ENCODE results near the gene RPGRIP1L.
"Not testable (repeated sequence)": the region's sequence is repeated elsewhere in the genome, so short reads cannot be mapped to it uniquely, and the experiment has no call there.

RPGRIP1L gene

DNA sequence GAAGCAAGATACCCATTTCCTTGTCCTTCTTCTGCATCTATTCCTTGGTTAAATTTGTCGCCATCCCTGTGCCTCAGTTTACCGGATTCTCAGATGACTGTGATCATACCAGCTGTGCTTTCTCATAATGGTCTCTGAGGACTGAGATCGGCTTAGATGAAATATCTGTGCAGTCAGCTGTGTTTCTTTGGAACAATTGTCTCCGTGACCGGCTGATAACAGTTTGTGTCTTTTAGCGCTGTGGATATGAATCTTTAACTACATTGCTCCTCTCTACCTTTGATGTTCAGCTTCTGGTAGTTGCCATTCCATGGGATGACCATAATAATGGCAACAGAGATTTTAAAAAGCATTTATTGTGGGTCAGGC lies 770 bp upstream of the RPGRIP1L start:
- peak overlapping the region; percentile 94 for H3K4me3 ChIP-seq (replicated peaks; ENCODE audit: low read depth, low read length)
- TF ChIP-seq, protein P1, sequence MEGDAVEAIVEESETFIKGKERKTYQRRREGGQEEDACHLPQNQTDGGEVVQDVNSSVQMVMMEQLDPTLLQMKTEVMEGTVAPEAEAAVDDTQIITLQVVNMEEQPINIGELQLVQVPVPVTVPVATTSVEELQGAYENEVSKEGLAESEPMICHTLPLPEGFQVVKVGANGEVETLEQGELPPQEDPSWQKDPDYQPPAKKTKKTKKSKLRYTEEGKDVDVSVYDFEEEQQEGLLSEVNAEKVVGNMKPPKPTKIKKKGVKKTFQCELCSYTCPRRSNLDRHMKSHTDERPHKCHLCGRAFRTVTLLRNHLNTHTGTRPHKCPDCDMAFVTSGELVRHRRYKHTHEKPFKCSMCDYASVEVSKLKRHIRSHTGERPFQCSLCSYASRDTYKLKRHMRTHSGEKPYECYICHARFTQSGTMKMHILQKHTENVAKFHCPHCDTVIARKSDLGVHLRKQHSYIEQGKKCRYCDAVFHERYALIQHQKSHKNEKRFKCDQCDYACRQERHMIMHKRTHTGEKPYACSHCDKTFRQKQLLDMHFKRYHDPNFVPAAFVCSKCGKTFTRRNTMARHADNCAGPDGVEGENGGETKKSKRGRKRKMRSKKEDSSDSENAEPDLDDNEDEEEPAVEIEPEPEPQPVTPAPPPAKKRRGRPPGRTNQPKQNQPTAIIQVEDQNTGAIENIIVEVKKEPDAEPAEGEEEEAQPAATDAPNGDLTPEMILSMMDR (IDR thresholded peaks at IDR 0.05; ENCODE audit: low read depth, low read length, missing control alignments): no peak
- DNase-seq (ENCODE audit: extremely low read depth, low read depth): no peak

DNA sequence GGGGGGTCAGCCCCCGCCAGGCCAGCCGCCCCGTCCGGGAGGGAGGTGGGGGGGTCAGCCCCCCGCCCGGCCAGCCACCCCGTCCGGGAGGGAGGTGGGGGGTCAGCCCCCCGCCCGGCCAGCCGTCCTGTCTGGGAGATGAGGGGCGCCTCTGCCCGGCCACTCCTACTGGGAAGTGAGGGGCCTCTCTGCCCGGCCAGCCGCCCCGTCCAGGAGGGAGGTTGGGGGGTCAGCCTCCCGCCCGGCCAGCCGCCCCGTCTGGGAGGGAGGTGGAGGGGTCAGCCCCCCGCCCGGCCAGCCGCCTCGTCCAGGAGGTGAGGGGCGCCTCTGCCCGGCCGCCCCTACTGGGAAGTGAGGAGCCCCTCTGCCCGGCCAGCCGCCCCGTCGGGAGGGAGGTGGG lies 5.4 kb downstream of the RPGRIP1L start:
- not testable (repeated sequence) for DNase-seq (ENCODE audit: extremely low read depth, low read depth); H3K4me3 ChIP-seq (replicated peaks; ENCODE audit: low read depth, low read length)

DNA sequence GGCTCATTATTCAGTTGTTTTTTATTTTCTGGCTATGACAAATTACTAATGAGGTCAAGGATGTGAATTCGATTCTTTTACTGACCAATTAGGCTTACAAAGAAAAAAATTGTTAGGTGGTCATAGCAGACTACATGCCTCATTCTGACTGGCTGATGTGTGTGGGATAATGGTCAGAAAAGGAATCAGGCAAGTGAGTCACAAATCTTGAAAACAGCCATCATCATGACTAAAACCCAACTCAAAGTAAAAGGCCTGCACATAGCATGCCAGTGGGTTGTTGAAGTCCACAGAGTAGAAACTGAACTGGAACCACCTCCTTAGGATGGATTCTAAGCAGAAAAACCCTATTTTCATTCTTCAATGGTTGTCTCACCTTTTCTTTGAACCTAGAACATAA lies 8.6 kb downstream of the RPGRIP1L start:
- TF ChIP-seq, protein P1 (IDR thresholded peaks at IDR 0.05; ENCODE audit: low read depth, low read length, missing control alignments): no peak
- no peak overlapping the region for H3K4me3 ChIP-seq (replicated peaks; ENCODE audit: low read depth, low read length)
- DNase-seq (ENCODE audit: extremely low read depth, low read depth): no peak

DNA sequence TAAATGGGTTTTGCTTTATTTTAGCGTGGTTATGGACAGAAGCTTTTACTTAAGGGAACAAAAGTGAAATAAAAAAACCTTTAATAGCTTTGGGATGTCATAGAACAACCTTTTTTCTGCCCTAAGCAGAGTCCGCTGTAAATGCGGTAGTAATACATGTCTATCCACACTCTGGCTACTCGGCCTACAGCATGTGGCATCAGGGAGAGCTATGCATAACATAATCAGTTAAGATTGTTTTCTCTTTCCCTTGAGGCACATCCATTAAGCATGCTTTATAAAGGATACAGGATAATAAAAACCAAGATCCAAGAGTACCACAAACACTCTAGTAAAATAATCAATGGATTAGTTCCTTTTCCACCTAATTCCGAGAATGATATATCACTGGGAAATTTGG lies 10.3 kb downstream of the RPGRIP1L start:
- H3K4me3 ChIP-seq (replicated peaks; ENCODE audit: low read depth, low read length): no peak overlapping the region
- TF ChIP-seq, protein P1 (IDR thresholded peaks at IDR 0.05; ENCODE audit: low read depth, low read length, missing control alignments): no peak
- DNase-seq (ENCODE audit: extremely low read depth, low read depth): no peak

DNA sequence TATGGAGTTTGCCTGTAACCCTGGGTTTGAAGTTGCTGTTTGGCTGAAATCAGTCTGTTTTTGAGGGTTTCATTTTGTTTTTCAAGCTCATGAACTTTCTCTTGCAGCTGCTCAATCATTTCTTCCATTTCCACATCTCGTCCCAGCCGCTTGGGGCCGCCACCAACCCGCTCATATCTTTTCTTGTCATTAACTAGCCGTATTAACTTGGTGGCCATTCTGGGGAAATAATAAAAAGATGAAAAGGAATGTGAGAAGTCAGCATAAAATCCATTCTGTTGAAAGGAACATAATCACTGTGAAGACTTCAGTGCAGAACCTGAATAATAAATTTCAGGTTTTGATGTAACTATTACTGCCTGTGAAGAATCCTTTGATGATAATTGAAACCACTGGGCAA lies 11.5 kb downstream of the RPGRIP1L start:
- DNase-seq (ENCODE audit: extremely low read depth, low read depth): no peak
- no peak overlapping the region for H3K4me3 ChIP-seq (replicated peaks; ENCODE audit: low read depth, low read length)
- TF ChIP-seq, protein P1 (IDR thresholded peaks at IDR 0.05; ENCODE audit: low read depth, low read length, missing control alignments): no peak

DNA sequence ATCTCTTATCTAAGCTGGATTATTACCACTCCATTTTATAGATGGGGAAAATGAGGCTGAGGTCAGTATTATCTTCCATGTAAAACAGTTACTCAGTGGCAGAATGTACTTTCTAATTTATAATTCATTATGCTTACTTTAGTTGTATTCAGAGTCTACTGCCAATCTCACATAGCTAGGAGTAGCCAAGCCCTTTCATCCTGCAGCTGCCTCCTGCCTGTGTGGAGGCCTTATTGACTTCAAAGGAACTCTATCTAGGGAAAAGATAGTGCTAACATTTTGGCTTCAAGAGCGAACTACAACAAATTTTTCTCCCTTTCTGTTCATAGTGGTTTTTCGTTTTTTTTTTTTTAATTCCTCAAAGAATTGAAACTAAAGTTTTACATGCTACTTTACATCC lies 12.9 kb downstream of the RPGRIP1L start:
- no peak for DNase-seq (ENCODE audit: extremely low read depth, low read depth)
- TF ChIP-seq, protein P1 (IDR thresholded peaks at IDR 0.05; ENCODE audit: low read depth, low read length, missing control alignments): no peak
- H3K4me3 ChIP-seq (replicated peaks; ENCODE audit: low read depth, low read length): no peak overlapping the region

GRCh38 chr16:53689636-53690035 lies 14.0 kb downstream of the RPGRIP1L start:
- DNase-seq (ENCODE audit: extremely low read depth, low read depth): no peak
- no peak overlapping the region for H3K4me3 ChIP-seq (replicated peaks; ENCODE audit: low read depth, low read length)
- TF ChIP-seq, protein P1 (IDR thresholded peaks at IDR 0.05; ENCODE audit: low read depth, low read length, missing control alignments): no peak

Measured in HFF-Myc (cell line).